K562 (cell line): ENCODE results near the gene TRMT2B. TPM values are rescaled to one million over a fixed set of nuclear protein-coding genes. Genes with fewer than 3 reads are reported as not detected.

Experiments used
- ATAC-seq: fragments of 200-7000 bp; cut with Tn5 transposase; 3 replicates; pipeline ENCODE4 v1.9.1; 2020; ENCODE audit warnings: moderate library complexity
- BruUV-seq: library from RNA; stranded (reverse); fragments of 400-500 nt; replicated peaks from 2 replicates; lab custom pipeline; 2021; lab: Mats Ljungman, UMichigan
- CTCF ChIA-PET: fragments of 300-600 bp; formaldehyde crosslinking; extraction: SDS; loops from one replicate; lab custom pipeline; 2021; ENCODE audit warnings: low intra/inter-chr PET ratio; lab: Yijun Ruan, JAX
- POLR2A ChIA-PET: fragments of 300-600, 350-650 bp; sonication (Branson Sonifier 250); formaldehyde crosslinking; extraction: SDS; loops from one replicate; lab custom pipeline; 2021; ENCODE audit warnings: antibody characterized with exemption, inconsistent platforms; lab: Yijun Ruan, JAX
- DNase-seq, 4 experiments: peaks; one replicate each; pipeline versions ENCODE4 v3.0.0 to v3.0.0-alpha.2; 2011 to 2018; ENCODE audit warnings: low spot score in 3 of 4, mixed read lengths in 3 of 4; ENCODE audit errors: extremely low read depth in 1 of 4
- FAIRE-seq: peaks from 2 replicates; lab custom pipeline; 2011; peaks lifted over from hg19 to GRCh38; lab: Jason Lieb, UNC
- H2AFZ ChIP-seq: 2 replicates; pipeline ENCODE4 v1.6.0; 2011; ENCODE audit warnings: low read depth, low read length, control low read depth, inconsistent platforms
- H3K27ac ChIP-seq: fragments of 200-600 bp; 3 replicates; pipeline ENCODE4 v1.8.0; 2011; ENCODE audit warnings: low read depth, mild to moderate bottlenecking, control low read depth, inconsistent platforms, low read length, moderate library complexity, mixed read lengths; ENCODE audit errors: extremely low read depth
- H3K27me3 ChIP-seq, 2 experiments: fragments of 300-600 bp in 1 of 2; 2 replicates in 1 of 2; 3 replicates in 1 of 2; pipeline versions ENCODE4 v1.6.0 to v1.8.0; 2011; ENCODE audit warnings: inconsistent platforms in 2 of 2, low read length in 2 of 2, mild to moderate bottlenecking in 1 of 2, mixed read lengths in 1 of 2, moderate library complexity in 1 of 2; ENCODE audit not compliant: control insufficient read depth in 2 of 2, insufficient read depth in 2 of 2
- H3K36me3 ChIP-seq: fragments of 300-600 bp; 3 replicates; pipeline ENCODE4 v1.8.0; 2011; ENCODE audit warnings: mild to moderate bottlenecking, low read length, inconsistent platforms; ENCODE audit not compliant: control insufficient read depth, insufficient read depth
- H3K4me1 ChIP-seq, 2 experiments: fragments of 200-600 bp in 1 of 2; replicated peaks in 1 of 2; 2 replicates in 1 of 2; 3 replicates in 1 of 2; pipeline versions ENCODE4 v1.5.1 to v1.8.0; 2011; ENCODE audit warnings: inconsistent platforms in 2 of 2, low read length in 2 of 2, mild to moderate bottlenecking in 1 of 2, mixed read lengths in 1 of 2, moderate library complexity in 1 of 2; ENCODE audit not compliant: control insufficient read depth in 2 of 2, insufficient read depth in 2 of 2
- H3K4me2 ChIP-seq: 2 replicates; pipeline ENCODE4 v1.6.1; 2011; ENCODE audit warnings: low read length, control low read depth, inconsistent platforms, mixed read lengths; ENCODE audit not compliant: insufficient read depth
- H3K4me3 ChIP-seq: fragments of 200-600 bp; sonication (generic), shearing (Covaris generic); 2 replicates; pipeline ENCODE4 v1.5.1; 2016; ENCODE audit warnings: control low read depth, inconsistent platforms
- H3K79me2 ChIP-seq: fragments of 200-600 bp; 3 replicates; pipeline ENCODE4 v1.8.0; 2011; ENCODE audit warnings: low read length, inconsistent platforms; ENCODE audit not compliant: control insufficient read depth, insufficient read depth
- H3K9ac ChIP-seq, 2 experiments: 2 replicates each; pipeline versions ENCODE4 v1.6.0 to v1.6.1; 2011; ENCODE audit warnings: low read depth in 2 of 2, low read length in 2 of 2, control low read depth in 1 of 2, inconsistent platforms in 1 of 2, mild to moderate bottlenecking in 1 of 2, mixed read lengths in 1 of 2; ENCODE audit not compliant: insufficient read depth in 1 of 2
- H3K9me1 ChIP-seq: one replicate; pipeline ENCODE4 v1.6.0; 2011; ENCODE audit warnings: inconsistent platforms, mild to moderate bottlenecking, low read length, moderate library complexity; ENCODE audit not compliant: control insufficient read depth, insufficient read depth
- H3K9me3 ChIP-seq: replicated peaks from 2 replicates; pipeline ENCODE4 v1.5.1; 2011; ENCODE audit warnings: low read depth, low read length, inconsistent platforms; ENCODE audit not compliant: control insufficient read depth, insufficient read depth
- H4K20me1 ChIP-seq: replicated peaks from 2 replicates; pipeline ENCODE4 v1.6.1; 2011; ENCODE audit warnings: low read length, inconsistent platforms, mixed read lengths; ENCODE audit not compliant: control insufficient read depth, insufficient read depth
- BDP1 ChIP-seq: IDR thresholded peaks from 3 replicates; pipeline ENCODE4 v1.6.1; 2011; ENCODE audit not compliant: insufficient read length, insufficient read depth
- CHCHD3 ChIP-seq: fragments of 250-450 bp; sonication (Bioruptor Pico); IDR thresholded peaks from 2 replicates; pipeline ENCODE4 v2.1.2; 2022; ENCODE audit warnings: mild to moderate bottlenecking
- CSDE1 ChIP-seq, 2 experiments: fragments of 450-650 bp; IDR thresholded peaks; 2 replicates each; pipeline ENCODE4 v1.6.1; 2016; ENCODE audit warnings: mild to moderate bottlenecking in 1 of 2
- ESRRB ChIP-seq: fragments of 250-450 bp; sonication (Bioruptor Pico); IDR thresholded peaks from 2 replicates; pipeline ENCODE4 v1.5.0; 2020; ENCODE audit warnings: mild to moderate bottlenecking, moderate library complexity, borderline replicate concordance
- NBN ChIP-seq: fragments of 450-650 bp; IDR thresholded peaks from 2 replicates; pipeline ENCODE4 v1.6.1; 2016; ENCODE audit warnings: low read depth, mild to moderate bottlenecking
- NFIC ChIP-seq: fragments of 450-650 bp; IDR thresholded peaks from 2 replicates; pipeline ENCODE4 v1.6.1; 2017; ENCODE audit warnings: mild to moderate bottlenecking, inconsistent platforms
- POLR2AphosphoS5 ChIP-seq: IDR thresholded peaks from 2 replicates; pipeline ENCODE4 v1.6.1; 2011; ENCODE audit warnings: mild to moderate bottlenecking, low read depth, low read length, moderate library complexity; ENCODE audit not compliant: control insufficient read depth, insufficient read depth
- ZBTB40 ChIP-seq, 2 experiments: fragments of 450-650 bp in 1 of 2; sonication (generic) in 1 of 2; formaldehyde crosslinking in 1 of 2; IDR thresholded peaks; 2 replicates each; pipeline versions ENCODE4 v1.7.1 to v1.9.0; 2016 to 2022; ENCODE audit warnings: inconsistent platforms in 1 of 2, mild to moderate bottlenecking in 1 of 2, missing genetic modification reagents in 1 of 2
- ZNF717 ChIP-seq: fragments of 250-450 bp; sonication (Bioruptor Pico); IDR thresholded peaks from 2 replicates; pipeline ENCODE4 v1.5.0; 2021
- WGBS: fragments of 100-300 bp; shearing (Covaris generic); methylation state at CpG from one replicate; pipeline ENCODE4 v1.1.6; 2016; ENCODE audit warnings: low coverage, mixed read lengths; ENCODE audit not compliant: insufficient coverage; ENCODE audit errors: missing lambda C conversion rate; 5-methylcytosine and 5-hydroxymethylcytosine counted together
- in situ Hi-C: fragments of 300-500 bp; cut with MboI; formaldehyde crosslinking; loops from 4 replicates; pipeline ENCODE4 v1.15.0; 2018; ENCODE audit warnings: inconsistent platforms, mixed read lengths
- intact Hi-C: fragments of 100-400 bp; cut with micrococcal nuclease; formaldehyde crosslinking; loops from 2 replicates; pipeline ENCODE4 v1.14.2; 2022
- polyA plus RNA-seq, 8 experiments: library from polyadenylated mRNA; depleted of rRNA in 4 of 8; stranded (reverse) in 5 of 8; unstranded in 3 of 8; fragments of >200 nt; fragmentation: Nextera tagmentation in 2 of 8; fragmentation: Illumina TruSeq in 1 of 8; extraction: Ambion mirVana in 2 of 8; extraction: Trizol in 1 of 8; gene quantifications; 2 replicates each; pipeline versions ENCODE4 v1.2.1 to v1.2.3, GENCODE V29; 2011 to 2014; ENCODE audit warnings: inconsistent platforms in 1 of 8, missing spikeins in 1 of 8
- total RNA-seq, 7 experiments: library from RNA; depleted of rRNA in 6 of 7; stranded (reverse); fragments of >200 nt in 6 of 7; fragmentation: Illumina TruSeq in 2 of 7; extraction: Trizol in 2 of 7; gene quantifications; 2 replicates each; pipeline versions ENCODE4 v1.2.1 to v1.2.3, GENCODE V29; 2011 to 2021; ENCODE audit warnings: low replicate concordance in 1 of 7

Gene TRMT2B
- total and polyA plus RNA-seq, 9 of the 15 experiments (the other 6 are each of a cell fraction or from before 2014, with no cell fraction given): 3.9 to 23.4 (median 18.1) TPM

- no TSS peak for BruUV-seq
- ChIA-PET CTCF (no interaction called here), POLR2A (no interaction called here)
- ATAC-seq: no peak
- no peak for FAIRE-seq
- H3K4me3 ChIP-seq: no peak overlapping the region
- no peaks in the 10 kb centered on the region for H3K4me1 ChIP-seq
- no peak overlapping the region for H3K9ac ChIP-seq
- in situ Hi-C loops: no loop called here
- no peak overlapping the region for H3K4me2 ChIP-seq
- H3K27ac ChIP-seq: no peak overlapping the region
- H2AFZ ChIP-seq: no peak overlapping the region
- 100% methylated on average over 3 of the region's 4 CpGs for WGBS
- H3K36me3 ChIP-seq: peaks cover 29% of the 10 kb centered on the region; the same call in 2 of the 3 replicates
- no peaks in the 10 kb centered on the region for H4K20me1 ChIP-seq
- H3K27me3 ChIP-seq: no peaks in the 10 kb centered on the region
- no peaks in the 10 kb centered on the region for H3K9me1 ChIP-seq
- H3K9me3 ChIP-seq: no peaks in the 10 kb centered on the region
- no peaks in the 10 kb centered on the region for H3K79me2 ChIP-seq
- TF ChIP-seq BDP1 (no peak), NBN (no peak), ESRRB (CRISPR knock-in tag) (no peak), ZNF717 (no peak), POLR2AphosphoS5 (no peak), CHCHD3 (no peak)
- TF ChIP-seq, all 486 proteins: peak for 0
- DNase-seq: no peak
- intact Hi-C loops: no loop called here
Measured at GRCh38 chrX:101040197-101040596, 11.7 kb downstream of the TRMT2B start.

- Histone ChIP-seq H3K9ac (no peak overlapping the region), H3K27me3 (no peaks in the 10 kb centered on the region), H3K27ac (no peak overlapping the region), H2AFZ (no peak overlapping the region), H3K36me3 (peaks cover 31% of the 10 kb centered on the region; the same call in 2 of the 3 replicates), H4K20me1 (no peaks in the 10 kb centered on the region), H3K4me2 (no peak overlapping the region), H3K79me2 (no peaks in the 10 kb centered on the region), H3K4me3 (no peak overlapping the region), H3K9me3 (no peaks in the 10 kb centered on the region), H3K4me1 (no peaks in the 10 kb centered on the region), H3K9me1 (no peaks in the 10 kb centered on the region)
- intact Hi-C loops (no loop called here), in situ Hi-C loops (no loop called here)
- TF ChIP-seq ZBTB40 (IDR thresholded peaks at IDR 0.05): peak; percentile 85
- peak; percentile 52; the same call in 1 of the 2 replicates for TF ChIP-seq ZBTB40 (CRISPR knock-in tag; IDR thresholded peaks at IDR 0.05)
- no peak for TF ChIP-seq CSDE1 (IDR thresholded peaks at IDR 0.05)
- TF ChIP-seq NFIC: peak; percentile 41; the same call in 1 of the 2 replicates
- FAIRE-seq (no peak), DNase-seq (no peak), ATAC-seq (no peak)
- no TSS peak for BruUV-seq
- ChIA-PET POLR2A (interaction anchor here (0.6 kb wide), 1 partner anchor 96 kb away, joined by 3 read pairs; no protein-coding TSS in a partner anchor), CTCF (no interaction called here)
Measured at GRCh38 chrX:101037231-101037630, 14.7 kb downstream of the TRMT2B start.
